Hepatic stellate cell (primary cell): ENCODE data around the gene CLEC10A.
"Not testable (repeated sequence)": the region's sequence is repeated elsewhere in the genome, so short reads cannot be mapped to it uniquely, and the experiment has no call there.

Source experiments
- DNase-seq: peaks from one replicate; pipeline ENCODE4 v3.0.0; 2011; ENCODE audit warnings: low spot score

CLEC10A gene

GRCh38 chr17:7079581-7080455 lies at the start of gene CLEC10A:
TSS of gene CLEC10A (minus strand) at chr17:7080251. CDS start at chr17:7078812, 1,439 bp downstream.
- no peak for DNase-seq

GRCh38 chr17:7129311-7129710 lies 49.3 kb upstream of the CLEC10A start:
- DNase-seq: no peak

GRCh38 chr17:7128160-7128559 lies 48.1 kb upstream of the CLEC10A start:
- DNase-seq: no peak

- not testable (repeated sequence) for DNase-seq
These were observed 47.5 kb upstream of the CLEC10A start for GRCh38 chr17:7127501-7127900.

GRCh38 chr17:7126386-7126785 lies 46.3 kb upstream of the CLEC10A start:
- DNase-seq: not testable (repeated sequence)

GRCh38 chr17:7124923-7125322 lies 44.9 kb upstream of the CLEC10A start:
- DNase-seq: no peak

- DNase-seq: no peak
These were observed 43.8 kb upstream of the CLEC10A start for GRCh38 chr17:7123844-7124243.

- DNase-seq: no peak
These were observed 42.3 kb upstream of the CLEC10A start for GRCh38 chr17:7122381-7122780.

- DNase-seq: not testable (repeated sequence)
These were observed 40.6 kb upstream of the CLEC10A start for GRCh38 chr17:7120635-7121034.

- no peak for DNase-seq
These were observed 40.1 kb upstream of the CLEC10A start for GRCh38 chr17:7120123-7120522.

GRCh38 chr17:7119314-7119713 lies 39.3 kb upstream of the CLEC10A start:
- no peak for DNase-seq

- DNase-seq: no peak
These were observed 35.0 kb upstream of the CLEC10A start for GRCh38 chr17:7114875-7115614.

- no peak for DNase-seq
These were observed 34.3 kb upstream of the CLEC10A start, which contains the start of gene ASGR2 for GRCh38 chr17:7114241-7114874. TSS of gene ASGR2 (minus strand) at chr17:7114822. CDS start at chr17:7114240, 582 bp downstream.

GRCh38 chr17:7113273-7114071 lies 33.4 kb upstream of the CLEC10A start:
- no peak for DNase-seq

GRCh38 chr17:7112510-7113108 lies 32.6 kb upstream of the CLEC10A start:
- DNase-seq: no peak

GRCh38 chr17:7111784-7112509 lies 31.9 kb upstream of the CLEC10A start:
- no peak for DNase-seq

GRCh38 chr17:7110617-7111306 lies 30.7 kb upstream of the CLEC10A start:
- no peak for DNase-seq

- no peak for DNase-seq
These were observed 29.6 kb upstream of the CLEC10A start for GRCh38 chr17:7109461-7110322.

- no peak for DNase-seq
These were observed 28.9 kb upstream of the CLEC10A start for GRCh38 chr17:7108981-7109380.
